ENCODE measurements around the gene DOCK2.
"Not testable (repeated sequence)": the region's sequence is repeated elsewhere in the genome, so short reads cannot be mapped to it uniquely, and the experiment has no call there.

The DOCK2 gene

DNA sequence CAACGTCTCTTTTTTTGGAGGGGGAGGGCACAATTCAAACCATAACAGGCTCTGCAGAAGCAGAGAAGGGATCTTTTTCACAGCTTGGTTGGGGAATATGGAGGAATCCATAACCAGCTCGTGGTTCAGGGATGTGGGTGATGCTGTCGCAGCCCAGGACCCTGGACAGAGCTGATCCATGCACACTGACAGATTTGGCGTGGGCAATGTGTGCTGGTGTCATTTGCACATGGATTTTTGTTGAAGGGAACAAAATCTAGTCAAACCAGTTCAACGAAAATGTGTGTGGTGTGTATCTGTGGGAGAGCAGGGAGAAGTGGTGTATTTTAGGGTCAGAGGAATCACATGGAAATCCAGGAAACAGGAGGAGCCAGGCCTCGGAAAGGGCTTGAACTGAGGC is 4.2 kb downstream of the DOCK2 start:
- peak; percentile 44 for DNase-seq

DNA sequence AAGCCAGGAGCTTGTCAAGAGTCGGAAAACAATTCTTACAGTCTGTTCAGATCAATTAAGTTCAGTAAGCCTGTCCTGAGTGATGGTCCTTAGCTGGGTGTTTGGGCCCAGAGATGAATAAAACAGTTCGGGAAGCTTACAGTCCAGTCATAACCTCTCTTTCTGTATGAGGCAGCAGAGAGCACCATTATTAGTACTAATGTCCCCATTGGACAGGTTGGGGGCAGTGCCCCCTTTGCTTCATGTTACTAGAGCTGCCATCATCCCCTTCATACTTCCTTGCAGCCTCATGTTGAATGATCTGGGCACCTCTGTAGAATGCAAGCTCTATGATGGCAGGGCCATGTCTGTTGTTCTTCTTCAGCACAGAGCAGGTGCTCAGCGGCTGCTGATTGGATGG is 9.8 kb downstream of the DOCK2 start:
- no peak for DNase-seq

DNA sequence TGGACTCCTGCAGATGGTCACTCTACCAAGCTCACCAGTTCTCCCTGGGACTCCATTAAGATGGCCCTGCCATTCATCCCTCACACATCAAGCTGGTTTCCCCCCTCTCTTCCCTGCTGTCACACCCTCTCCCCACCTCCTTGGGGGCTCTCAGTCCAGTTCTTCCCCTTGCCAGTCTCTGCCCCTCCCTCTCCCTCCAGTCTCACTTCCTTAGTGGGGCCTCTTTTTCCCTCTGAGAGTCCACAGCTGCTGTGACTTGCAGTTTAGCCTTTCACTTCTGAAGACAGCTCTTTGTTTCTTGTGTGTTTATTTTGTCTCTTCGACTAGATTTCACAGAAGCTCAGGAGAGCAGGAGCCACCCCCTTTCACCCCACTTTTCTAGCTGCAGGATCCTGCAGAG is 10.5 kb downstream of the DOCK2 start:
- DNase-seq = no peak

DNA sequence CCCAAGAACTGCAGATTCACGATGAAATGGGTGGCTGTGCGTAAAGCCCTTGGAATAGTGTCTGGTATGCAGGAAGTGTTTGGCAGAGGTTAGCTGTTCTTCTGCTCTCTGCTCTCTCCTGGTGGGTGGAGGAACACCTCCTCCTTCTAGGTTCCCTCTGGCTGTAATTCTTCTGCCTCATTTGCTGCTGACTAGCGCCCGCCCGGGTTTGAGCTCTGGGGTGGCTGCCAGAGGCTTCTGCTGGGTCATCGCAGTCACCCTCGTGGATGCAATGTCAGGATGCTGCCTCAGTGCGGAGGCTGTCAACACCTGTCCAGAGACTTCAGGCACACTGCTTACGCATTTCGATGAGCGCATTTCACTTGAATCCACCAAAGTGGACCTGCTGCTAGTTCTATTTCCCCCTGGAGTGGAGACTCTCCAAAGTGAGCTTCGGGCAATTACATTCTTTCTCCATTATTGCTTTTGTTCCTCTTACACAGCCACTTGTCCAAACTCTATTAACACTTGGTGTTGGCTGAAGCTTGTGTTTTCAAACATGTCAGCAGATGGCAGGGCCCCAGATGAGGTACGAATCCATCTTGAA is 11.7 kb downstream of the DOCK2 start:
- peak; percentile 59 for DNase-seq

DNA sequence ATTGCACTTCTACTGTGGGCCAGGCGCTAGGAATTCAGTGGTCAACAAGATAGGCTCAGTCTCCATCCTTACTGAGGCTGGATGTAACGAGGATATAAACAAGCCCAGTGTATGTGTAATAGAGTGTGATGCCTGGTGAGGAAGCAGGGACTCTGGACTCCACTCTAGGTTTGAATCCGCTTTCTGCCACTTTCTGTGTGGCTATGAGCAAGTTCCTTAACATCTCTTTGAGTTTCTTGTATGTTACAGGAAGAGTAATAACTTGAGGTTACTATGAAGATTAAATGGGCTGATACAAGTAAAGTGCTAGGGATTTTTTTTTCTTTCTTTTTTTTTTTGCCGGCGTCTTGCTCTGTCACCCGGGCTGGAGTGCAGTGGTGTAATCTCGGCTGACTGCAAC is 12.4 kb downstream of the DOCK2 start:
- no peak for DNase-seq

DNA sequence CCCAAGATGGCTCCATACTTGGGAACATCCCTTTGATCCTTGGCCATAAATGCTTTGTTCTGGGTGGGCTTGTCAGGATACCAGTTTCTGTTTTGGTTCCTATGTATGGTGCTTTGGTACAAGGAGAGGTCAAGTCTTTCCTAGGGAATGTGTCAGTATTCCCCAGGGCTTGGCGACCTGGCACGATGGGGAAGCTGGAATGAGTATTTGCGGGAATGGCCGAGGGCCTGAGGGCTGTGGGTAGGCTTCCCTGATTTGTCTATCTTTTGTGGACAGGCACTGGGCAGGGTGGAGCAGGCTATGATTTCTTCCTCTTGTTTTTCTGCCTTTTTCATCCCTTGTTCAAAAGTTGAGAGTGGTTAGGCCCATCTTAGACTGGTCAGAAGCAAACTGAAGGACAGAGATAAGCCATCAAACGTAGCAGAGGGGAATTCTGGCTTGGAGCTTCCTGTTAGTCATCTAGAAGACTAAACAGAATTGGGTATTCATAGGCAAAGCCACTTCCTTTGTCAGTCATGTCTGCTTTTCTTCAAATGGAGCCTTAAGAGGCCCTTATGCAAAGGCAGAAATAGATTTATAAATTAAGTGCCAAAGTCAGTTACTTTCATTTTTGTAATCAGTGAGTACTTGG is 13.7 kb downstream of the DOCK2 start:
- no peak for DNase-seq

DNA sequence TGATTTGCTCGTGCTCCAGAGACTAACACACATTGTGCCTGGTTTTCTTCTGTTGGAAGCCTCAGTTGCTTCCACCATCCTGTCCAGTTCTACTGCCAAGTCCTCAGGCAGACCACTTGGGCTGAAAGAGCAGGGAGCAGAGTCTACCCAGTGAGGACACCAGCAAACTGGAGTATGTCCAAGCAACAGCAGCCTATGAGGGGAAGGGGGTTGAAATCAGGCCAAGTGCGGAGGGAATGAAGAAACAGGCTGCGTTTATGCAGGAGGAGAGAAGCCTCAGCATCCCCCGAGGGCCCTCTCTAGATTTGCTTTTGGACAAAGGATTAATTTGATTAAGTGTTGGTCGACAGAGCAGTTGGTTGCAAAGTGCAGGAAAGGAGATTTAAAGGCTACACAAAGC is 14.5 kb downstream of the DOCK2 start:
- no peak for DNase-seq

DNA sequence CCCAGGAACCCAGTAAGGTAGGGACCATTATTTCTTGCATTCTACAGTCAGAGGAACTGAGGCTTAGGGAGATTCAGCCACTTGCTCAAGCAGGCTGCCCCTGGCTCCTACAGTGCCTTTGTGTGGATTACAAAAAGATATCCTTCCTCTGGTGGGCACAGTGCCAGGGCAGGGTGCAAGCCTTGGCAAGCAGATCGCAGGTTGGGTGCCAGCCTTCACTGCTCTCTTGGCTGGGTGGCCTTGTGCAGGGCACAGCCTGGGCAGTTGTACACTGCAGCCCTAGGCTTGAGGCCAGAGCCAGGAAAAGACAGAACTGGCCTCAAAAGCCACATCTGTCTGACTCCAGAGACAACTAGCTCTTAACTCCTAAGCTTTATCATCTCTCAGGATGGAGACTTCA is 15.0 kb downstream of the DOCK2 start:
- DNase-seq = no peak

DNA sequence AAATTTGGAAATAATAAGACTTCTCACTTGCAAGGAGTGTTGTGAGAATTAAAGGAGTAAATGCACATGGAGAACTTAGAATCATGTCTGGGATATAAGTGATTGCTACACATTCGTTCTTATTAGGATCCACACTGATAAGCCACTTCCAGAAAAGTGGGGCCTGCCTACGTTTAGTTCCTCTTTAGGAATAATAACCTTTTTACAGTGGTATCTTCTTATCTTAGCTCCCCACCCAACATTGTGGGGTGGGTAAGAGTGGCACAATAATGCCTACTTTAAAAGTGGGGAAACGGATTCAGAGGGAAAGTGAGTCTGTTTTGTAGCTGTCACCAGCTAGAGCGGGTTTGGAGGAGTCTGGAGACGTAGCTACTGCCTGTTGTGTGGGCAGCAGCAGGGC is 16.0 kb downstream of the DOCK2 start:
- no peak for DNase-seq

DNA sequence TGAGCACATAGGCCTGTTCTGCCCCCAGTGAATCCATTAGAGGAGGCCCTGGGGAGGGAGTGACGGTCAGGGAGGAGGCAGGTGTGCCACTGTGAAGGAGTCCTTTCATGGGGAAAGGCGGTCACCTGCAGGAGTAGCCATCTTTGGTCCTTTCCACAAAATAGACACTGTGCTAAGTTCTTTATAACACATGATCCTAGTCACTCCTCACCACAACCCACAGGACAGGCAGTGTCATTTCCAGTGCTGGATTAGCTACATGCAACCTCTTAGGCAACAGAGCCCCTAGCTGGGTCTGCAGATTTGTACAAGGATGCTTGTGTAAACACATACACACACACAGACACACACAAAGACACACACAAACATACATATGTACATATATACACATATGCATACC is 18.3 kb downstream of the DOCK2 start:
- no peak for DNase-seq

DNA sequence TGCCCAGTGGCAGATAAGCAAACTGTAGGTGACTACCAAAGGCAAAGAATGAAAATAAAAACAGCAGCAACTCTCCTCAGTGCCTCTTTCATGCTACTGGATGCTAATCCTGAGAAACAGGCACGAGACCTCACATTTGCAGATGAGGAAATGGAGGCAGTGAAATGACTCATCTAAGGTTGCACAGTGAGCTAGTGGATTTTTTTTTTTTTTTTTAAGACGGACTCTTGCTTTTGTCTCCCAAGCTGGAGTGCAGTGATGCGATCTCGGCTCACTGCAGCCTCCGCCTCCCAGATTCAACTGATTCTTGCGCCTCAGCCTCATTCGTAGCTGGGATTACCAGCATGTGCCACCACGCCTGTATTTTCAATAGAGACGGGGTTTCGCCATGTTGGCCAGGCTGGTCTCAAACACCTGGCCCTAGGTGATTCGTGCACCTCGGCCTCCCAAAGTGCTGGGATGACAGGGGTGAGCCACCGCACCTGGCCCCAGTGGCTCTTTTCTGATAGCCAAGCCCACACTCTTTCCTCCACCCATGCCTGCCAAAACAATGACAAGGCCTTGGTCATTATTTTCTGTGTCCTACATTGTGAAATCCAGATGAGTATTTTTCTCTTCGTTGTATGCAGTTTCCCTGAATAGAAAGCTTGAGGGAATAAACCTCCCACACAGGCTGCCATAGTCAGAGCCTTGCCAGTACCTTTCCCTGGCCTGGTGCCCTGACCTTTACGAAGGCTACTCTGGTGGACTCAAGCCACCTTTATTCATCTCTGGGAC is 19.2 kb downstream of the DOCK2 start:
- DNase-seq = no peak

DNA sequence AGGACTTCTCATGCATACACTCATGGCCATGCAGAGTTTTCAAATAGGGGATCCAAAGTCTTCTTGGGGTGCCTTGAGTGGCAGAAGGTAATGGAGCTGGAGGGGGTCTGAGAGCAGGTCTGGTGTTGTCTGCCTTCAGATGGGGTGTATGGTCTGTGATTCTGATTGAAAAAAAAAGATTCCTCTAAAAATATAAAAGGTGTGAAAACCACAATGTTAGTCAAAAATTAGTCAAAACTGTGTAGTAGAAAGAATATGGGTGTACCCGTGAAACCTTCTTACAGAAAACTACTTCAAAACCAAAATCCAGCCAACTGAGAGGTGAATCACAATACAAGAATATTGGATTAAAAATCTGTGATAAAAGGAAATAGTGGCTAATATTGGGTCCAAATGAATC is 20.1 kb downstream of the DOCK2 start:
- DNase-seq = no peak

DNA sequence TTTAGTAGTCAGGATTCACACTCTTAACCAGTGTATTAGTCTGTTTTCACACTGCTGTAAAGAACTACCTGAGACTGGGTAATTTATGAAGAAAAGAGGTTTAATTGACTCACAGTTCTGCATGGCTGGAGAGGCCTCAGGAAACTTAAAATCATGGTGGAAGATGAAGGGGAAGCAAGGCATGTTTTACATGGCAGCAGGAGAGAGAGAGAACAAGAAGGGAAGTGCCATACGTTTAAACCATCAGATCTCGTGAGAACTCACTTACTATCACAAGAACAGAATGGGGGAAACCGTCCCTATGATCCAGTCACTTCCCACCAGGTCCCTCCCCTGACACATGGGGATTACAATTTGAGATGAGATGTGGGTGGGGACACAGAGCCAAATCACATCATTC is 25.4 kb downstream of the DOCK2 start:
- not testable (repeated sequence) for DNase-seq

DNA sequence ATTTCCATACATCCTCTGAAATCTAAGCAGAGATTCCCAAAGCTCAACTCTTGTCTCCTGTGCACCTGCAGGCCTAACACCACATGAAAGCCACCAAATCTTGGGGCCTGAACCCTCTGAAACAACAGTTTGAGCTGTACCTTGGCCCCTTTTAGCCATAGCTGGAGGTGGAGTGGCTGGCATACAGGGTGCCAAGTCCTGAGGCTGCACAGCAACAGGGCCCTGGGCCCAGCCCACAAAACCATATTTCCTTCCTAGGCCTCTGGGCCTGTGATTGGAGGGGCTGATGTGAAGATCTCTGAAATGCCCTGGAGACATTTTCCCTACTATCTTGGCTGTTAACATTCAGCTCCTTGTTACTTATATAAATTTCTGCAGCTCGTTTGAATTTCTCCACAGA is 26.5 kb downstream of the DOCK2 start:
- no peak for DNase-seq

DNA sequence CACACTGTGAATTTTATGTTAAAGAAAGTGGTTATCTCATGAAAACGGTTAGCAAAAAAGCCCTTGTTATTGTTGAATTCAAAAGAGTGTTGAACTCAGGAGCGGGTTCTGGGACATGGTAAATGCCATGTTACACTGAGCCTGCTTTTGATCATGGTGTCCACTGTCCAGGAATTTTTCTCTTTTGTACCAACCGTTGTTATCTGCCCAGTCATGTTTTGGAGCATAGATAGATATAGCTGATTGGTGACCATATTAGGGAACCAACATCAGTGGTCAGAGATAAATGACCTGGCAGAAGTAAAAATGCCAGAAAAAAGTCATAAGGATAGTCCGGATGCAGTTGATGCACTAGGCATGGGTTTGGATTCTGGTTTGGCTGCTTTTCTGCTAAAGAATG is 29.3 kb downstream of the DOCK2 start:
- DNase-seq = no peak

DNA sequence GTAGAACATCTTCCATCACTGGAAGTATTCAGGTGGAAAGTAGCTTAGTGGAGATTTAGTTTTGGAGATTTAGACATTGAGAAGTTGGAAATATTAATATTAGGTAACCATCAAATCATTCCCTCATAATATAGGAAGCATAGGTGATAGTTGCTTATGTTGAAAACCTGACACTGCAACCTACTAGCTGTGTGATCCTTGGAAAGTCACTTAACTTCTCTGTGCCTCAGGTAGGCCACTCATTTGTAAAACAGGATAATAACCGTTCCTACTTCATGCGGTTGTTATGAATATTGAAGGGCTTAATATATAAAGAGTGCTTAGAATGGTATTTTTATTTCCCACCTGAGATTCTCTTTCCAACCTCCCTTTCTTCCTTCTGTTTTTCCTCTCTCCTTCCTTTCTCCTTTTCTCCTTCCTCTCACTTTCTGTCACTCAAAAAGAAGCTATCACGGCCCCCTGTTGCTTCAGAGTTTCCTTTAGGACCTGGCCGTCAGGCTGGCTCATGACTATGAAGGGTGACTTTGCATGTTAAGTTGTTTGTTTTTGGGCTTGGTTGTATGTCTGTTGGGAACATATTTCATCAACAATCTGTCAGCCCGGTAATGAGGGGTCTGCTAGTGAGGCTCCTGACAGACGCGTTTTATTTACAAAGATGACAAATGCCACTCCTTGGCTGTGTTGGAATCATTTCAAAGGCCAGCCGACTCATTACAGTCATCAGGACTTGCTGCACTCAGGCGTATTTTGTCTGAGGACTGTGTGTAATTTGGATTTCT is 31.0 kb downstream of the DOCK2 start:
- DNase-seq = no peak

DNA sequence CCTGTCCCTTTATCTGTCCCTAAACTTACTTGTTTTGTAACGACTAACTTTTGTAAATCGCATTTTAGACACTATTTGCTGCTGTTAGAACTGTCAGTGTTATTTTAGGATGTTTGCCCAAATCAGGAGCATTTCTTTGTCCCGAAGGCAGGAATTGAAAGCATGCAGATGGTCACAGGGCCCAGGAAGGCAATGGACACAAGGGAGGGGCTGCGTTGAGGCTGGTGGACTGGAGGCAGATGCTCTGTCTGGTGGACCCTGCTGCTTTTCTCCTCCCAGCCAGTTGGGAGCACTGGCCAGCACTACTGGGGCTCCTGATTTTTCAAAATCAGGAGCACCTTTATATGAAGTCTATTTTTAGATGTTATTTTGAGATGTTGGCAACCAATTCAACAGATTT is 31.7 kb downstream of the DOCK2 start:
- DNase-seq = no peak

DNA sequence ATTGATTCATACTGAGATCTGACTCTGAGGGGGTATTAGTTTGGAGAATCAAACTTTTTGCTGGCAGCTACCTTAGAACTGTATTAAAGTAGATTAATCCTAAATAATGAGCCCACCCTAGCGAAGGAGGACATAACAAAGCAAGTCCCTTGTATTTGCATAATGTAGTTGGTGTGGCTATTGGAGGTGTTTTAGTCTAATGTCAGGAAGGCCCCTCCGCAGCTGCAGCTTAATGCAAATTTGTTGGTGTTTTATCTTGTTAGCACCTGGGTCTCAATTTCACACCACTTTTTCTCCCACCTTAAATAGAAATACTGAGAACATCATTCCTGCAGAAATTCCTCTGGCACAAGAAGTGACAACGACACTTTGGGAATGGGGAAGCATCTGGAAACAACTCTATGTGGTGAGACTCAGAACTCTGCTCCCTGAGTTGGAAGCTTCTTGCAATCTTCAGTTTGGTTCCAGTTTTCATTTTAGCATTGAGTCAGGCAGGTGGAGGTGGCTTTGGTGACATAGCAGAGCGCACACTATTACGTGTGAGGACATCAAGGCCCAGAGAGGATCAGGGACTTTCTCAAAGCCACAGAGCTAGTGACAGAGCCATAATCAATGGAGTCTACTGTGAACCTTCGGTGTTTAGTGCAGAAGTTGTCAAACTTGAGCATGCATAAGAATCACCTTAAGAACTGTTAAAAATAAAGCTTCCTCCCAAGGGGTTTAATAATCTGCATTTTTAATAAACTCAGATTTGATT is 33.9 kb downstream of the DOCK2 start:
- no peak for DNase-seq

DNA sequence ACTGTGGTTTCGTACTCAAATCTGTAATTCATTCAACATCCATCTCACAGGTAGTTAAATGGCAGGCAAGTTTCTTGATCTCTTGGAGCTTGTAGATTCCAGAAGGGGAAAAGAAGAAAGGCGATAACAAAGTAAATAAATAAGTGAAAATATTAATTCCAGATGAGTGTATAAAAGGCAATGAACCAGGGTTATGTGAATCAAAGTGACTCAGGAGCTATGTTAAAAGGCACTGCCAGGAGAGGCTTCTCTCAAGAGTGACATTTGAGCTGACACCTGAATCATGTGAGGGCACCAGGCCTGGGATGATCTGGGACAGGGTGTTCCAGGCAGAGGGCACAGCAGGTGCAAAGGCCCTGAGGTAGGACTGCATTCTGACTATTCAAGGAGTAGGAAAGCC is 45.0 kb downstream of the DOCK2 start:
- DNase-seq = no peak

DNA sequence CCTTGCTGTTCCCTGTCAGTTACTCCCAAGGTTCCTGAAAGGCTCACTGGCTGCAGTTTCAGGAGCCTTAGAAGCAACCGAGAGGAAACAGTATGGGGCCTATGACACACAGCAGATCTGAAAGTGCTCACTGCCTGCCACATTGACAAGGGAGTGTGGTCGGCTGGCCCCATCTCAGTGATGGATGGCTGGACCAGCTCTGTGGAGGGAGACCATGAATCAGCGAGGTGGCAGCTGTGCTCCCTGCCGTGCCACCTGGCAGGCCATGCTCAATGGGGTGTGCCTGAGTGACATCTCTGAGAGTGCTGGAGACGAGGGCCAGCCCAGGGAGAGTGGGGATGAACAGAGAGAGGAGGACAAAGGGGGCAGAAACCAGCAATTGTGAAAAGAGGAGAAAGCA is 49.1 kb downstream of the DOCK2 start:
- DNase-seq = peak; percentile 43

DNA sequence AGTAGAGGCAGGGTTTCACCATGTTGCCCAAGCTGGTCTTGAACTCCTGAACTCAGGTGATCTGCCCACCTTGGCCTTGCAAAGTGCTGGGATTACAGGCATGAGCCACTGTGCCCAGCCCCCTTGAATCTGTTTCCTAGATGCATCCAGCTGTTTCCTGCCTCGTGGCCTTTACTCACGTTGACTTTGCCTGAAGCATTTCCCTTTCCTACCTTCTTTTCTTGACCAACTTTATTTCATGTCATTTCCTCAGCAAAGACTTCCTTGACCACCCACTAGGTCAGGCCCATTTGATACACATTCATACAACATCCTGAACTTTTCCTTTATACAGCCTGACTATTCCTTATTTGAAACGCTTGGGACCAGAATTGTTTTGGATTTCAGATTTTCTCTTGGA is 51.0 kb downstream of the DOCK2 start:
- no peak for DNase-seq

DNA sequence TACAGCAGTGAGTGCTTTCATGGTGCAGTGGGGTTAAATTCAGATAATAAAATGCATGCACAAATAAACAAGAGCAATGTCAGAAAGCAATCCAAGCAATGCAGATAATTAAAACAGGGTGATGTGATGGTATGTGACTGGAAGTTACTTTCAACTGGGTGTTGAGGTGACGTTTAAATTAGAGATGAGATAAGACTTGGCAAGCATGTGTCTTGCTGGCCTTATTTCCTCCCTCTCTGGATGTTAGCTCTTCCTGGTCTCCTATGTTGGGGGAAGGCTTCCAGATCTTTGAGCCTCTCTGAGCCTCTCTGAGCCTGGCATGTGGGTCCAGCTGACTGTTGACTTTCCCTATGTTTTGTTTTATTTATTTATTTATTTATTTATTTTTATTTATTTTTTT is 54.4 kb downstream of the DOCK2 start:
- no peak for DNase-seq

DNA sequence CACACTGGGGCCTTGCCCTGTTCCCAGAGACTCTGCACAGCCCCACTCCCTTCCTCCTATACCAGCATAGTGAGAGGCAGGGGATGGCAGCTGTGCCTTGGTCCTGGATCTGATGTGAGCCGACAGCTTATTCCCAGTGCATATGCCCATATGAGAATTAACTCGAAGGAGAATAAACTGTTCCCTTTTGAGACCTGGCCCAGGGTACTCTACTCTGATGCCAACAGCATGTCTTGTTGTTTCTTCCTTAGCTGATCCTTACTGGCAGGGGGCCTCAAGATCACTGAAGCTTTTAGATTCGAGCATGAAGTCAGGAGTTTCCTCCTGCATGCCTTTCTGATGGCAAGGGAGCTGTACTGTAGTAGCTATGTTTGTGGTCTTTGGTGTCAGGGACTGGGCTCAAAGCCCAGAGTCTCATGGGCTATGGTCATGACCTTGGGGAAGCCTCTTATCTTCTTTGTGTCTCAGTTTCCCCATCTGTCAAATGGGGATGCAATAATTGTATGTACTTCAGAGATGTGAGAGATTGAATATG is 57.1 kb downstream of the DOCK2 start:
- peak; percentile 42 for DNase-seq

Data from eye (tissue), 1 donor.